Caco-2 (cell line): ENCODE data around the gene CIT. TPM values are rescaled to one million over a fixed set of nuclear protein-coding genes. Genes with fewer than 3 reads are reported as not detected.

ENCODE experiments used
- BruUV-seq: library from RNA; stranded (reverse); fragments of 400-500 nt; replicated peaks from 2 replicates; lab custom pipeline; 2021; lab: Mats Ljungman, UMichigan
- CTCF ChIA-PET: fragments of 300-600 bp; sonication (Branson Sonifier 250); formaldehyde crosslinking; loops from one replicate; lab custom pipeline; 2022; ENCODE audit warnings: antibody characterized with exemption; lab: Charles Lee
- POLR2A ChIA-PET: fragments of 300-600 bp; sonication (Branson Sonifier 250); formaldehyde crosslinking; loops from one replicate; lab custom pipeline; 2022; ENCODE audit warnings: antibody characterized with exemption; lab: Charles Lee
- DNase-seq, 2 experiments: peaks; one replicate each; pipeline versions ENCODE4 v3.0.0 to v3.0.0-alpha.2; 2020 to 2022
- H3K27me3 ChIP-seq: replicated peaks from 2 replicates; pipeline ENCODE4 v1.6.0; 2011; ENCODE audit warnings: low read length; ENCODE audit not compliant: control insufficient read depth, insufficient read depth
- H3K36me3 ChIP-seq: 2 replicates; pipeline ENCODE4 v1.5.1; 2011; ENCODE audit warnings: low read length; ENCODE audit not compliant: control insufficient read depth, insufficient read depth
- H3K4me1 ChIP-seq: fragments of 250-450 bp; sonication (Bioruptor Pico); 2 replicates; pipeline ENCODE4 v1.5.1; 2020; ENCODE audit warnings: mild to moderate bottlenecking
- H3K4me3 ChIP-seq: 2 replicates; pipeline ENCODE4 v1.5.1; 2011; ENCODE audit warnings: low read depth, mild to moderate bottlenecking, control low read depth, low read length
- H3K9me3 ChIP-seq: fragments of 250-450 bp; sonication (Bioruptor Pico); 2 replicates; pipeline ENCODE4 v1.5.1; 2020; ENCODE audit warnings: mild to moderate bottlenecking, moderate library complexity
- H3K27ac Mint-ChIP-seq: one replicate; pipeline ENCODE4 v1.8.0; 2022; ENCODE audit warnings: mixed read lengths; ENCODE audit not compliant: unreplicated experiment
- H3K27me3 Mint-ChIP-seq: one replicate; pipeline ENCODE4 v1.8.0; 2022; ENCODE audit warnings: mixed read lengths; ENCODE audit not compliant: insufficient read depth, unreplicated experiment
- H3K36me3 Mint-ChIP-seq: one replicate; pipeline ENCODE4 v1.8.0; 2022; ENCODE audit warnings: mild to moderate bottlenecking, mixed read lengths; ENCODE audit not compliant: insufficient read depth, unreplicated experiment
- H3K4me1 Mint-ChIP-seq: one replicate; pipeline ENCODE4 v1.8.0; 2022; ENCODE audit warnings: low read depth, mixed read lengths; ENCODE audit not compliant: unreplicated experiment
- H3K4me3 Mint-ChIP-seq: one replicate; pipeline ENCODE4 v1.8.0; 2022; ENCODE audit warnings: mild to moderate bottlenecking, moderate library complexity, mixed read lengths; ENCODE audit not compliant: unreplicated experiment
- H3K9me3 Mint-ChIP-seq: one replicate; pipeline ENCODE4 v1.8.0; 2022; ENCODE audit warnings: mixed read lengths; ENCODE audit not compliant: unreplicated experiment
- CTCF ChIP-seq, 2 experiments: fragments of 200-600 bp in 1 of 2; IDR thresholded peaks; 1 replicate in 1 of 2; 2 replicates in 1 of 2; pipeline versions ENCODE4 v1.5.1 to v1.8.0; 2011 to 2022; ENCODE audit warnings: antibody characterized with exemption in 1 of 2, control low read depth in 1 of 2, inconsistent platforms in 1 of 2, low read depth in 1 of 2, low read length in 1 of 2, mild to moderate bottlenecking in 1 of 2, moderate library complexity in 1 of 2; ENCODE audit not compliant: insufficient read depth in 1 of 2, severe bottlenecking in 1 of 2, unreplicated experiment in 1 of 2
- intact Hi-C: fragments of 100-400 bp; cut with micrococcal nuclease; formaldehyde crosslinking; loops from one replicate; pipeline ENCODE4 v1.10.0; 2022; ENCODE audit not compliant: unreplicated experiment
- total RNA-seq: library from RNA; stranded (reverse); gene quantifications from 2 replicates; pipeline ENCODE4 v1.2.3, GENCODE V29; 2022

Gene CIT
- total RNA-seq, 1 experiment from 2014 or later: 55.9 TPM

- Mint-ChIP-seq H3K4me1 (no peaks in the 10 kb centered on the region), H3K27ac (no peak overlapping the region), H3K4me3 (no peak overlapping the region), H3K27me3 (no peaks in the 10 kb centered on the region), H3K9me3 (no peaks in the 10 kb centered on the region), H3K36me3 (peaks cover 31% of the 10 kb centered on the region)
- Histone ChIP-seq H3K36me3 (no peaks in the 10 kb centered on the region), H3K27me3 (no peaks in the 10 kb centered on the region), H3K9me3 (no peaks in the 10 kb centered on the region), H3K4me3 (no peak overlapping the region), H3K4me1 (no peaks in the 10 kb centered on the region)
- ChIA-PET CTCF (no interaction called here), POLR2A (no interaction called here)
- DNase-seq: no peak
- TF ChIP-seq CTCF (IDR thresholded peaks at IDR 0.05; ENCODE audit: insufficient read depth in 1 of 2, low read depth in 1 of 2, low read length in 1 of 2, severe bottlenecking in 1 of 2, unreplicated experiment in 1 of 2): no peak
- intact Hi-C loops: no loop called here
- no TSS peak for BruUV-seq
Observed at GRCh38 chr12:119735079-119735478, 142.0 kb downstream of the CIT start.

DNA sequence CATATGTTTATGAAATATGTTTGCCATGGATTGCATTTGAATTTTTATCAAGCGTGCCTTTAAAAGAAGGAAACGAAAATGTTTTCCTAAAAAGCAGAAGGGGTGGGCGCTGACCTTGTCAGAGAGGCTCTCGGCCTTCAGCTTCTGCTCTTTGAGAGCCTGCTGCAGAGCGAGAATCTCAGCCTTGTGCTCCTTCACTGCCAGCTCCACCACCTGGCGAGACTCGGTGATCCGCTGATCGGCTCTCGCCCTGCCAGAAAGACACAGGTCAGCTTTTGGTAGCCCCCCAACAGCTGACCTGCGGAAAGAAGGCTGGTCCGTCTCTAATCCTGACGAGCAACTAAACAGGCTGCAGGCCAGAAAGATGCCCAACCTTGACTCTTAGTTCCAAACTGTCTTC lies 146.7 kb downstream of the CIT start:
- Histone ChIP-seq H3K36me3 (no peaks in the 10 kb centered on the region), H3K9me3 (no peaks in the 10 kb centered on the region), H3K4me1 (no peaks in the 10 kb centered on the region), H3K27me3 (no peaks in the 10 kb centered on the region), H3K4me3 (no peak overlapping the region)
- peaks cover 25% of the 10 kb centered on the region for H3K36me3 Mint-ChIP-seq
- ChIA-PET POLR2A (no interaction called here), CTCF (interaction anchor here (1.1 kb wide), 1 partner anchor 65 kb away, joined by 3 read pairs; no protein-coding TSS in a partner anchor)
- BruUV-seq: no TSS peak
- TF ChIP-seq CTCF (IDR thresholded peaks at IDR 0.05; ENCODE audit: insufficient read depth in 1 of 2, low read depth in 1 of 2, low read length in 1 of 2, severe bottlenecking in 1 of 2, unreplicated experiment in 1 of 2): no peak
- H3K4me1 Mint-ChIP-seq: no peaks in the 10 kb centered on the region
- no peak overlapping the region for H3K27ac Mint-ChIP-seq
- no peaks in the 10 kb centered on the region for H3K9me3 Mint-ChIP-seq
- H3K4me3 Mint-ChIP-seq: no peak overlapping the region
- intact Hi-C loops: no loop called here
- DNase-seq: no peak
- H3K27me3 Mint-ChIP-seq: no peaks in the 10 kb centered on the region

- no peaks in the 10 kb centered on the region for H3K9me3 Mint-ChIP-seq
- ChIA-PET POLR2A (no interaction called here), CTCF (interaction anchor here (1.1 kb wide), 1 partner anchor 65 kb away, joined by 3 read pairs; no protein-coding TSS in a partner anchor)
- no peaks in the 10 kb centered on the region for H3K27me3 Mint-ChIP-seq
- Histone ChIP-seq H3K36me3 (no peaks in the 10 kb centered on the region), H3K4me1 (no peaks in the 10 kb centered on the region), H3K27me3 (no peaks in the 10 kb centered on the region), H3K4me3 (no peak overlapping the region), H3K9me3 (no peaks in the 10 kb centered on the region)
- no TSS peak for BruUV-seq
- H3K4me1 Mint-ChIP-seq: no peaks in the 10 kb centered on the region
- peaks cover 25% of the 10 kb centered on the region for H3K36me3 Mint-ChIP-seq
- no peak overlapping the region for H3K4me3 Mint-ChIP-seq
- H3K27ac Mint-ChIP-seq: no peak overlapping the region
- DNase-seq: no peak
- TF ChIP-seq CTCF (IDR thresholded peaks at IDR 0.05; ENCODE audit: insufficient read depth in 1 of 2, low read depth in 1 of 2, low read length in 1 of 2, severe bottlenecking in 1 of 2, unreplicated experiment in 1 of 2): no peak
- intact Hi-C loops: no loop called here
Observed at GRCh38 chr12:119729871-119730270, 147.2 kb downstream of the CIT start.
